Measurements from ENCODE around the gene OR5AU1. TPM values are rescaled to one million over a fixed set of nuclear protein-coding genes. Genes with fewer than 3 reads are reported as not detected.

OR5AU1 gene
- polyA plus RNA-seq, 1 of the 3 experiments (the other 2 are of a cell fraction) = not detected

- no peak for TF ChIP-seq POLR2AphosphoS5 (IDR thresholded peaks at IDR 0.05; ENCODE audit: low read depth, low read length)
- TF ChIP-seq EZH2phosphoT487 (IDR thresholded peaks at IDR 0.05; ENCODE audit: borderline replicate concordance, low read depth) = no peak
- TF ChIP-seq CTCF (IDR thresholded peaks at IDR 0.05) = no peak
- TF ChIP-seq REST (IDR thresholded peaks at IDR 0.05; ENCODE audit: low read depth, low read length) = no peak
- TF ChIP-seq NFIC (IDR thresholded peaks at IDR 0.05; ENCODE audit: borderline replicate concordance) = no peak
- TF ChIP-seq FOXM1 (IDR thresholded peaks at IDR 0.05; ENCODE audit: low read depth) = no peak
- TF ChIP-seq SIN3A (IDR thresholded peaks at IDR 0.05; ENCODE audit: borderline replicate concordance, low read depth, low read length) = no peak
- no peak for TF ChIP-seq YY1 (IDR thresholded peaks at IDR 0.05; ENCODE audit: low read depth)
- TF ChIP-seq MAX (IDR thresholded peaks at IDR 0.05; ENCODE audit: low read depth) = no peak
- no peak for TF ChIP-seq TEAD4 (IDR thresholded peaks at IDR 0.05; ENCODE audit: borderline replicate concordance, insufficient read depth)
- TF ChIP-seq EP300 (IDR thresholded peaks at IDR 0.05; ENCODE audit: borderline replicate concordance in 1 of 2, low read depth in 1 of 2, low read length in 1 of 2) = no peak
- no peak for TF ChIP-seq GATA2 (CRISPR knock-in tag; IDR thresholded peaks at IDR 0.05)
- Histone ChIP-seq H3K79me2 (ENCODE audit: insufficient read depth) (no peaks in the 10 kb centered on the region), H3K4me1 (ENCODE audit: control insufficient read depth in 1 of 2, insufficient read depth in 2 of 2, low read depth in 1 of 2, low read length in 1 of 2) (peaks cover 5 to 20% of the 10 kb centered on the region in 2 experiments; a peak in 3 of 4 replicates), H3K9me3 (no peaks in the 10 kb centered on the region), H3K27me3 (ENCODE audit: insufficient read depth) (no peaks in the 10 kb centered on the region), H3K27ac (ENCODE audit: low read depth in 2 of 2, low read length in 1 of 2) (no peak overlapping the region), H3K36me3 (replicated peaks in 1 of 2; ENCODE audit: control insufficient read depth in 1 of 2, insufficient read depth in 2 of 2, low read length in 1 of 2) (no peaks in the 10 kb centered on the region), H3F3A (replicated peaks; ENCODE audit: insufficient read depth) (peaks cover 10% of the 10 kb centered on the region), H3K9me2 (no peaks in the 10 kb centered on the region), H3K9ac (no peak overlapping the region), H3K4me3 (ENCODE audit: low read depth in 2 of 2, low read length in 1 of 2) (no peak overlapping the region), H2AFZ (ENCODE audit: low read depth) (no peak overlapping the region), H3K4me2 (no peak overlapping the region), H4K20me1 (ENCODE audit: insufficient read depth) (no peaks in the 10 kb centered on the region)
- WGBS (ENCODE audit: low lambda C conversion rate) = 96% methylated on average over 4 of the region's 4 CpGs
- no peak for DNase-seq
- ChIA-PET POLR2A (no interaction called here), CTCF (interaction anchor here (1.4 to 20.5 kb wide), 7 partner anchors 14 to 93 kb away, joined by 3 to 555 read pairs (median 7); partner anchors contain the start of gene NDRG2)
Observed at GRCh38 chr14:21108791-21109190, 47.1 kb downstream of the OR5AU1 start.

Data from SK-N-SH (cell line).